Astrocyte (in vitro differentiated cells and primary cell): ENCODE results near the gene RBM47. TPM values are rescaled to one million over a fixed set of nuclear protein-coding genes. Genes with fewer than 3 reads are reported as not detected.

Source experiments
- DNase-seq: peaks from one replicate; pipeline ENCODE4 v3.0.0-alpha.2; 2010; ENCODE audit warnings: low read depth
- FAIRE-seq: peaks from 2 replicates; lab custom pipeline; 2011; peaks lifted over from hg19 to GRCh38; lab: Jason Lieb, UNC
- H2AFZ ChIP-seq: 2 replicates; pipeline ENCODE4 v1.6.0; 2012; ENCODE audit warnings: low read depth, low read length, inconsistent platforms
- H3K27ac ChIP-seq: 2 replicates; pipeline ENCODE4 v1.5.1; 2011; ENCODE audit warnings: low read depth, low read length, inconsistent platforms
- H3K27me3 ChIP-seq: 2 replicates; pipeline ENCODE4 v1.6.0; 2011; ENCODE audit warnings: low read length, inconsistent platforms; ENCODE audit not compliant: insufficient read depth
- H3K36me3 ChIP-seq: 2 replicates; pipeline ENCODE4 v1.5.1; 2011; ENCODE audit warnings: low read length, inconsistent platforms; ENCODE audit not compliant: insufficient read depth
- H3K4me1 ChIP-seq: 2 replicates; pipeline ENCODE4 v1.5.1; 2011; ENCODE audit warnings: low read length, inconsistent platforms; ENCODE audit not compliant: insufficient read depth
- H3K4me2 ChIP-seq: 2 replicates; pipeline ENCODE4 v1.6.0; 2012; ENCODE audit warnings: low read length, inconsistent platforms
- H3K4me3 ChIP-seq: 2 replicates; pipeline ENCODE4 v1.5.1; 2011; ENCODE audit warnings: low read depth, mild to moderate bottlenecking, low read length, inconsistent platforms; ENCODE audit not compliant: insufficient read depth
- H3K79me2 ChIP-seq: 2 replicates; pipeline ENCODE4 v1.6.0; 2012; ENCODE audit warnings: mild to moderate bottlenecking, low read length, inconsistent platforms; ENCODE audit not compliant: insufficient read depth
- H3K9ac ChIP-seq: 2 replicates; pipeline ENCODE4 v1.6.0; 2012; ENCODE audit warnings: mild to moderate bottlenecking, low read length, inconsistent platforms
- H3K9me3 ChIP-seq: 2 replicates; pipeline ENCODE4 v1.5.1; 2012; ENCODE audit warnings: low read depth, mild to moderate bottlenecking, low read length, inconsistent platforms; ENCODE audit not compliant: insufficient read depth
- H4K20me1 ChIP-seq: 2 replicates; pipeline ENCODE4 v1.6.0; 2012; ENCODE audit warnings: low read length, inconsistent platforms; ENCODE audit not compliant: insufficient read depth
- H3K27ac Mint-ChIP-seq: one replicate; pipeline ENCODE4 v1.8.0; 2021; ENCODE audit warnings: mild to moderate bottlenecking, mixed read lengths; ENCODE audit not compliant: unreplicated experiment
- H3K27me3 Mint-ChIP-seq: one replicate; pipeline ENCODE4 v1.8.0; 2021; ENCODE audit warnings: low read depth, mixed read lengths; ENCODE audit not compliant: unreplicated experiment
- H3K36me3 Mint-ChIP-seq: one replicate; pipeline ENCODE4 v1.8.0; 2021; ENCODE audit warnings: low read depth, mixed read lengths; ENCODE audit not compliant: unreplicated experiment
- H3K4me1 Mint-ChIP-seq: one replicate; pipeline ENCODE4 v1.8.0; 2021; ENCODE audit warnings: low read depth, mixed read lengths; ENCODE audit not compliant: unreplicated experiment
- H3K4me3 Mint-ChIP-seq: one replicate; pipeline ENCODE4 v1.8.0; 2021; ENCODE audit warnings: mild to moderate bottlenecking, moderate library complexity, mixed read lengths; ENCODE audit not compliant: unreplicated experiment
- H3K9me3 Mint-ChIP-seq: one replicate; pipeline ENCODE4 v1.8.0; 2021; ENCODE audit warnings: mild to moderate bottlenecking, mixed read lengths; ENCODE audit not compliant: unreplicated experiment
- EZH2 ChIP-seq: IDR thresholded peaks from 2 replicates; pipeline ENCODE4 v1.6.1; 2012; ENCODE audit warnings: mild to moderate bottlenecking, low read length, inconsistent platforms; ENCODE audit not compliant: insufficient read depth
- total RNA-seq: library from RNA; stranded (reverse); gene quantifications from 2 replicates; pipeline ENCODE4 v1.2.1, GENCODE V29; 2021
- TF ChIP-seq, protein P1 (sequence below): IDR thresholded peaks from 2 replicates; pipeline ENCODE4 v1.5.1; 2011; ENCODE audit warnings: low read depth, mild to moderate bottlenecking, inconsistent platforms, low read length, moderate library complexity; ENCODE audit not compliant: insufficient read depth

Gene RBM47
- total RNA-seq, 1 donor from 2014 or later, result 2.9 TPM

DNA sequence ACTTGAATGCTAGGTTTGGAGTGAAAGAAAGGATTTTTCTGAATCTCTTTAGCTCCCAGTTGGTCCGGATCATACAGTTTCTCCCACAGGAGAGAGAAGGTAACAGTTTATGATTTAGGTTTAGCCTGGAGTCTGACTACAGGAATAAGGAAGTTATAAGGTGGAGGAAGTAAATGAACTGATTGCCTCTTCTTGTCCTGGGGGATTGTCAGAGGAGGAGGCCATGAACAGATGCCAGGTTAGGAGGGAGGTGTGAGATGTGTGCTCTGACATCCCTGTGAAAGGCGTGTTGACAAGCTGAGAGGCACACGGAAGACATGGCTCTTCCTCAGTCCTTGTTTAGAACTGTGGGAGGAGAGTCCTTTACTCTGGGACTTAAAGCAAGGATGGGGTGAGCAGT, 230.1 kb downstream of the RBM47 start:
- no peak for TF ChIP-seq EZH2
- TF ChIP-seq, protein P1, sequence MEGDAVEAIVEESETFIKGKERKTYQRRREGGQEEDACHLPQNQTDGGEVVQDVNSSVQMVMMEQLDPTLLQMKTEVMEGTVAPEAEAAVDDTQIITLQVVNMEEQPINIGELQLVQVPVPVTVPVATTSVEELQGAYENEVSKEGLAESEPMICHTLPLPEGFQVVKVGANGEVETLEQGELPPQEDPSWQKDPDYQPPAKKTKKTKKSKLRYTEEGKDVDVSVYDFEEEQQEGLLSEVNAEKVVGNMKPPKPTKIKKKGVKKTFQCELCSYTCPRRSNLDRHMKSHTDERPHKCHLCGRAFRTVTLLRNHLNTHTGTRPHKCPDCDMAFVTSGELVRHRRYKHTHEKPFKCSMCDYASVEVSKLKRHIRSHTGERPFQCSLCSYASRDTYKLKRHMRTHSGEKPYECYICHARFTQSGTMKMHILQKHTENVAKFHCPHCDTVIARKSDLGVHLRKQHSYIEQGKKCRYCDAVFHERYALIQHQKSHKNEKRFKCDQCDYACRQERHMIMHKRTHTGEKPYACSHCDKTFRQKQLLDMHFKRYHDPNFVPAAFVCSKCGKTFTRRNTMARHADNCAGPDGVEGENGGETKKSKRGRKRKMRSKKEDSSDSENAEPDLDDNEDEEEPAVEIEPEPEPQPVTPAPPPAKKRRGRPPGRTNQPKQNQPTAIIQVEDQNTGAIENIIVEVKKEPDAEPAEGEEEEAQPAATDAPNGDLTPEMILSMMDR, result no peak
- Histone ChIP-seq H3K36me3 (no peaks in the 10 kb centered on the region), H3K4me1 (no peaks in the 10 kb centered on the region), H3K9me3 (no peaks in the 10 kb centered on the region), H4K20me1 (no peaks in the 10 kb centered on the region), H2AFZ (no peak overlapping the region), H3K27me3 (no peaks in the 10 kb centered on the region), H3K4me3 (no peak overlapping the region), H3K27ac (no peak overlapping the region), H3K79me2 (no peaks in the 10 kb centered on the region), H3K9ac (no peak overlapping the region), H3K4me2 (no peak overlapping the region)
- H3K36me3 Mint-ChIP-seq, result no peaks in the 10 kb centered on the region
- peaks cover 9% of the 10 kb centered on the region for H3K27me3 Mint-ChIP-seq
- H3K4me3 Mint-ChIP-seq, result no peak overlapping the region
- FAIRE-seq, result no peak
- peaks cover 10% of the 10 kb centered on the region for H3K4me1 Mint-ChIP-seq
- no peak for DNase-seq
- H3K9me3 Mint-ChIP-seq, result peaks cover 2% of the 10 kb centered on the region
- H3K27ac Mint-ChIP-seq, result no peak overlapping the region

DNA sequence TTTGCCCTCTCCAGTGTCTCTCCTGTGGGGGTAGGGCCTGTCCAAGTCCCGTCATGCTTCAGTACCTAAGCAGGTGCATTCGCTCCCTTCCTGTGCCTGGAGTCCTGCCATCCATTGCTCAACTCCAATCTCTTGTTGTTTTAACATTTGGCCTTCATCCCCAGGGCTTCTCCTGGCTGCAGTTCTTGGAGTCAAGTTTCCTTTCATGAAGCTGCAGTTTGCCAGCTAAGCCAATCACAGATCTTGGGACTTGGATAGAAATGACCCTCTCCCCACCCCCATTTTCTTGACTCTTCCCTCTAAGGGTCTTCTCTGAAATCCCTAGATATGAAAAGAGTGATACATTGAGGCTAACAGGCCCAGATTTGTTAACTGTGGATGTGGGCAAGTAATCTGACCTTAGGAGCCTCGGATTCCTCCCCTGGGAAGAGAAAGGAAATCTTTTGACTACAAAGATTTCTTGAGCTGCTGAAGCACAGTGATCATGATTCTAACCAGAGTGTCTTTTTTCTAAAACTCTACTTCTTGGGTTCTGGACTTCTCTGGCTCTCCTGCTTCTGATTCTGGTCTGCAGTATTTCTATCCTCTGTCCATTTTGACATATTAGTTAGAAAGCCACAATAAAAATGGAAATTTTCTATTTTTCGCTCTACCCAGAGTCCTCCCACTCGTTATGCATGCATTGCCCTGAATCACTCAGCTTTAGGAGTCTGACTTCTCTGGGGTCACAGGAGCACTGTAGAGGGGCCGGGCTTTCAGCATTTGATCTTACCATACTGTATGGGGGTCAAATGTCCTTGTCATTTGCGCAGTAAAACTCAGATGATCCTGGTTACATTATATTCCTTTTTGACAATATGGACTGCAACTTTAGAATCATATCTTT, 233.5 kb downstream of the RBM47 start:
- Histone ChIP-seq H3K9ac (no peak overlapping the region), H3K9me3 (no peaks in the 10 kb centered on the region), H3K27me3 (no peaks in the 10 kb centered on the region), H3K4me2 (no peak overlapping the region), H2AFZ (no peak overlapping the region), H3K4me3 (no peak overlapping the region), H4K20me1 (no peaks in the 10 kb centered on the region), H3K27ac (no peak overlapping the region), H3K4me1 (no peaks in the 10 kb centered on the region), H3K36me3 (no peaks in the 10 kb centered on the region), H3K79me2 (no peaks in the 10 kb centered on the region)
- TF ChIP-seq, protein P1, result no peak
- TF ChIP-seq EZH2, result no peak
- peaks cover 2% of the 10 kb centered on the region for H3K9me3 Mint-ChIP-seq
- FAIRE-seq, result no peak
- peaks cover 7% of the 10 kb centered on the region for H3K4me1 Mint-ChIP-seq
- H3K27ac Mint-ChIP-seq, result no peak overlapping the region
- peak; percentile 11 for DNase-seq
- no peaks in the 10 kb centered on the region for H3K36me3 Mint-ChIP-seq
- peaks cover 13% of the 10 kb centered on the region for H3K27me3 Mint-ChIP-seq
- peak overlapping the region; percentile 14 for H3K4me3 Mint-ChIP-seq
